Mucosa of rectum (tissue), 2 donors: Measurements from ENCODE around the gene TMEFF1.

Experiments used
- H3K27ac ChIP-seq, 2 donors: one replicate each; pipeline ENCODE4 v1.7.0; 2013; ENCODE audit warnings: inconsistent platforms in 2 of 2, low read depth in 2 of 2, low read length in 2 of 2
- H3K27me3 ChIP-seq, 2 donors: one replicate each; pipeline ENCODE4 v1.7.0; 2013; ENCODE audit warnings: low read length in 2 of 2; ENCODE audit not compliant: control insufficient read depth in 2 of 2, insufficient read depth in 2 of 2
- H3K36me3 ChIP-seq, 2 donors: one replicate each; pipeline ENCODE4 v1.7.0; 2013; ENCODE audit warnings: low read length in 2 of 2; ENCODE audit not compliant: control insufficient read depth in 2 of 2, insufficient read depth in 2 of 2
- H3K4me1 ChIP-seq, 2 donors: one replicate each; pipeline ENCODE4 v1.7.0; 2013; ENCODE audit warnings: low read length in 2 of 2, mild to moderate bottlenecking in 1 of 2; ENCODE audit not compliant: control insufficient read depth in 2 of 2, insufficient read depth in 2 of 2
- H3K4me3 ChIP-seq, 2 donors: one replicate each; pipeline ENCODE4 v1.7.0; 2013; ENCODE audit warnings: low read length in 2 of 2
- H3K9ac ChIP-seq, 2 donors: one replicate each; pipeline ENCODE4 v1.7.0; 2013; ENCODE audit warnings: low read length in 2 of 2, low read depth in 1 of 2, mild to moderate bottlenecking in 1 of 2
- H3K9me3 ChIP-seq, 2 donors: one replicate each; pipeline ENCODE4 v1.7.0; 2013; ENCODE audit warnings: low read length in 2 of 2; ENCODE audit not compliant: control insufficient read depth in 2 of 2
- donor health status: healthy.
- donor health status: Normal muscosa, but diverticular disease.

TMEFF1 gene

GRCh38 chr9:100597236-100597635, 124.3 kb downstream of the TMEFF1 start:
- no peaks in the 10 kb centered on the region for H3K9me3 ChIP-seq
- H3K27me3 ChIP-seq, result no peaks in the 10 kb centered on the region
- H3K4me1 ChIP-seq, result peaks cover 3 to 11% of the 10 kb centered on the region in 2 donors
- no peak overlapping the region for H3K9ac ChIP-seq
- H3K27ac ChIP-seq, result no peak overlapping the region
- H3K36me3 ChIP-seq, result no peaks in the 10 kb centered on the region
- no peak overlapping the region for H3K4me3 ChIP-seq

- peak overlapping the region in 1 of 2 donors; percentile 11 for H3K27ac ChIP-seq
- H3K9ac ChIP-seq, result peak overlapping the region in 1 of 2 donors; percentile 18
- H3K36me3 ChIP-seq, result no peaks in the 10 kb centered on the region
- H3K9me3 ChIP-seq, result no peaks in the 10 kb centered on the region
- peak overlapping the region; percentile 49 to 73 for H3K4me3 ChIP-seq
- no peaks in the 10 kb centered on the region for H3K27me3 ChIP-seq
- peaks cover 3 to 11% of the 10 kb centered on the region in 2 donors for H3K4me1 ChIP-seq
These were observed 125.7 kb downstream of the TMEFF1 start for GRCh38 chr9:100598641-100599145.

GRCh38 chr9:100600521-100601079, 127.7 kb downstream of the TMEFF1 start:
- no peak overlapping the region for H3K27ac ChIP-seq
- no peaks in the 10 kb centered on the region for H3K9me3 ChIP-seq
- no peak overlapping the region for H3K9ac ChIP-seq
- peaks cover 3 to 11% of the 10 kb centered on the region in 2 donors for H3K4me1 ChIP-seq
- no peaks in the 10 kb centered on the region for H3K27me3 ChIP-seq
- no peak overlapping the region for H3K4me3 ChIP-seq
- H3K36me3 ChIP-seq, result no peaks in the 10 kb centered on the region

DNA sequence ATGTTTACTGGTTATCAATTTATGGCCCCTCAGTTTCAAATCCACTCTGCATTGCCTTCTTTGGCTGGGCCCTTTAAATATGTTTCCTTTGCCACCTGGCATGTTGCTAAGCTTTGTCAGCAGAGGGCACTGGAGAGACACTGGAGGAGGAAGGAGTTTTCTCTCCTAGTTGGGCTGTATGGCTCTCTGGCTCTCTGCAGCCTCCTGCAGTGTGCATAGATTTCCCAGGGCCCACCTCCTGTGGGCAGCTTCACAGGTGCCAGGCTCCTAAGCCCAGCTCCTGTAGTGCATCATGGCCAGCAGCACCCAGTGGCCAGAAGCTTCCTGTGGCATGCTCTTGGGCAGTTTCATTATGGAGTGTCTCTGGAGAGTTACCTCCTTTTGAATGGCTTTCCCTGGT, 128.3 kb downstream of the TMEFF1 start:
- Histone ChIP-seq H3K36me3 (no peaks in the 10 kb centered on the region), H3K4me1 (peaks cover 3 to 11% of the 10 kb centered on the region in 2 donors), H3K9me3 (no peaks in the 10 kb centered on the region), H3K27ac (no peak overlapping the region), H3K4me3 (no peak overlapping the region), H3K9ac (no peak overlapping the region), H3K27me3 (no peaks in the 10 kb centered on the region)

GRCh38 chr9:100602342-100602801, 129.4 kb downstream of the TMEFF1 start:
- H3K9me3 ChIP-seq, result no peaks in the 10 kb centered on the region
- no peak overlapping the region for H3K27ac ChIP-seq
- H3K36me3 ChIP-seq, result no peaks in the 10 kb centered on the region
- H3K27me3 ChIP-seq, result no peaks in the 10 kb centered on the region
- H3K9ac ChIP-seq, result no peak overlapping the region
- H3K4me3 ChIP-seq, result no peak overlapping the region
- H3K4me1 ChIP-seq, result peaks cover 3 to 11% of the 10 kb centered on the region in 2 donors

DNA sequence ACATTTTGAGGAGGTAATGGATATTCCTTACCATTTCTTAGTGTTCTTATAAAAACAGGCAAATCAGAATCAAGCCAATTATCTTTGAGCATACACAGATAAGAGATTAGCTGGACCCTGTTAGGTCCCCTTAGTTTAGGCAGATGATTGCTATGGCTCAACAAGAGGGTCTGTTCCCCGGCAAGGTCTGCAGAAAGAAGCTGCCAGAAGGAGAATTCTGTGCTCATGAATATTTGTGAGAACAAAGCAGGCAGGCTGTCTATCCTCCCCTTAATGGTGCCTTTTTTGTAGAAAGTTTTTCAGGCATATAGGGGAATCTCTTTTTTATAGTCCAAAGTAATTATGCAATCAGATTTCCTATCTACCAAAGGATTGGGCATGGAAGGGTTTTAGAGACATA, 132.5 kb downstream of the TMEFF1 start:
- no peak overlapping the region for H3K4me3 ChIP-seq
- no peak overlapping the region for H3K9ac ChIP-seq
- no peaks in the 10 kb centered on the region for H3K9me3 ChIP-seq
- no peaks in the 10 kb centered on the region for H3K4me1 ChIP-seq
- no peaks in the 10 kb centered on the region for H3K27me3 ChIP-seq
- no peak overlapping the region for H3K27ac ChIP-seq
- no peaks in the 10 kb centered on the region for H3K36me3 ChIP-seq

DNA sequence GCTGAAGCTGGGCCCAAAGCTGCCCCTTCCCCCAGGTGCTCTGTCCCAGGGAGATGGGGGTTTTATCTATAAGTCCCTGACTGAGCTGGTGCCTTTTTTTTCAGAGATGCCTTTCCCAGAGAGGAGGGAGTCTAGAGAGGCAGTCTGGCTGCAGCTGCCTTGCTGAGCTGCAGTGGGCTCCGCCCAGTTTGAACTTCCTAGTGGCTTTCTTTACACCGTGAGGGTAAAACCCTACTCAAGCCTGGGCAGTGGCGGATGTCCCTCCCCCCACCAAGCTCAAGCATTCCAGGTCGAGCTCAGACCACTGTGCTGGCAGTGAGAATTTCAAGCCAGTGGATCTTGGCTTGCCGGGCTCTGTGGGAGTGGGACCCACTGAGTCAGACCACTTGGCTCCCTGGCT, 146.2 kb downstream of the TMEFF1 start:
- no peak overlapping the region for H3K4me3 ChIP-seq
- H3K36me3 ChIP-seq, result no peaks in the 10 kb centered on the region
- H3K9ac ChIP-seq, result no peak overlapping the region
- H3K27ac ChIP-seq, result no peak overlapping the region
- H3K4me1 ChIP-seq, result no peaks in the 10 kb centered on the region
- no peaks in the 10 kb centered on the region for H3K9me3 ChIP-seq
- no peaks in the 10 kb centered on the region for H3K27me3 ChIP-seq

DNA sequence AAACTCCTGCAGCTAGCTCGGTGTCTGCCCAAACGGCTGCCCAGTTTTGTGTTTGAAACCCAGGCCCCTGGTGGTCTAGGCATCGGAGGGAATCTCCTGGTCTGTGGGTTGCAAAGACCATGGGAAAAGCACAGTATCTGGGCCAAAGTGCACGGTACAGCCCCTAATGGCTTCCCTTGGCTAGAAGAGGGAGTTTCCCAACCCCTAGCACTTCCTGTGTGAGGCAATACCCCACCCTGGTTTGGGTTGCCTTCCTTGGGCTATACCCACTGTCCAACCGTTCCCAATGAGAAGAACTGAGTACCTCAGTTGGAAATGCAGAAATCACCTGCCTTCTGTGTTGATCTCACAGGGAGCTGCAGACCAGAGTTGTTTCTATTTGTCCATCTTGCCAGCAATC, 146.7 kb downstream of the TMEFF1 start:
- no peak overlapping the region for H3K4me3 ChIP-seq
- no peak overlapping the region for H3K27ac ChIP-seq
- no peaks in the 10 kb centered on the region for H3K27me3 ChIP-seq
- H3K4me1 ChIP-seq, result no peaks in the 10 kb centered on the region
- H3K36me3 ChIP-seq, result no peaks in the 10 kb centered on the region
- no peak overlapping the region for H3K9ac ChIP-seq
- no peaks in the 10 kb centered on the region for H3K9me3 ChIP-seq

GRCh38 chr9:100623969-100624368, 151.0 kb downstream of the TMEFF1 start:
- no peak overlapping the region for H3K4me3 ChIP-seq
- H3K27me3 ChIP-seq, result no peaks in the 10 kb centered on the region
- no peaks in the 10 kb centered on the region for H3K4me1 ChIP-seq
- no peaks in the 10 kb centered on the region for H3K9me3 ChIP-seq
- H3K36me3 ChIP-seq, result no peaks in the 10 kb centered on the region
- no peak overlapping the region for H3K27ac ChIP-seq
- no peak overlapping the region for H3K9ac ChIP-seq

DNA sequence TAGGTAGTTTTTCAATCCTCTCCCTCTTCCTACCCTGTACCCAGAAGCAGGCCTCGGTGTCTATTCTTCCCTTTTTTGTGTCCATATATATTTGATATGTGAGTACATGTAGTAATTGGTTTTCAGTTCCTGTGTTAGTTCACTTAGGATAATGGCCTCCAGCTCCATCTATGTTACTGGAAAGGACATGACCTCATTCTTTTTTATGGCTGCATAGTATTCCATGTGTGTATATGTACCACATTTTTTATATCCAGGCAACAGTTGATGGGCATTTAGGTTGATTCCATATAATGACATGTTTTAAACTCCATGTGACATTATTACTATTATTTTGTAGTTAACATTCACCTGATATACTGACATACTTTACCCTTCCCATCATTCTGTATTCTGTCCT, 154.0 kb downstream of the TMEFF1 start:
- H3K9ac ChIP-seq, result no peak overlapping the region
- no peak overlapping the region for H3K4me3 ChIP-seq
- H3K27ac ChIP-seq, result no peak overlapping the region
- no peaks in the 10 kb centered on the region for H3K9me3 ChIP-seq
- no peaks in the 10 kb centered on the region for H3K4me1 ChIP-seq
- no peaks in the 10 kb centered on the region for H3K27me3 ChIP-seq
- no peaks in the 10 kb centered on the region for H3K36me3 ChIP-seq
